SU-DHL-6 (cell line): ENCODE data around the gene MED27.

Experiments used
- CTCF ChIP-seq: fragments of 200-600 bp; sonication (generic); IDR thresholded peaks from one replicate; pipeline ENCODE4 v1.5.1; 2017; ENCODE audit warnings: antibody characterized with exemption, mild to moderate bottlenecking, low read length, moderate library complexity; ENCODE audit not compliant: insufficient read depth, poor library complexity, severe bottlenecking
- EZH2phosphoT487 ChIP-seq: fragments of 200-600 bp; sonication (generic), shearing (Covaris generic); conservative IDR thresholded peaks from 2 replicates; pipeline ENCODE4 v1.6.1; 2018; ENCODE audit warnings: mild to moderate bottlenecking, antibody characterized with exemption, low read length, moderate library complexity, mixed read lengths

DNA sequence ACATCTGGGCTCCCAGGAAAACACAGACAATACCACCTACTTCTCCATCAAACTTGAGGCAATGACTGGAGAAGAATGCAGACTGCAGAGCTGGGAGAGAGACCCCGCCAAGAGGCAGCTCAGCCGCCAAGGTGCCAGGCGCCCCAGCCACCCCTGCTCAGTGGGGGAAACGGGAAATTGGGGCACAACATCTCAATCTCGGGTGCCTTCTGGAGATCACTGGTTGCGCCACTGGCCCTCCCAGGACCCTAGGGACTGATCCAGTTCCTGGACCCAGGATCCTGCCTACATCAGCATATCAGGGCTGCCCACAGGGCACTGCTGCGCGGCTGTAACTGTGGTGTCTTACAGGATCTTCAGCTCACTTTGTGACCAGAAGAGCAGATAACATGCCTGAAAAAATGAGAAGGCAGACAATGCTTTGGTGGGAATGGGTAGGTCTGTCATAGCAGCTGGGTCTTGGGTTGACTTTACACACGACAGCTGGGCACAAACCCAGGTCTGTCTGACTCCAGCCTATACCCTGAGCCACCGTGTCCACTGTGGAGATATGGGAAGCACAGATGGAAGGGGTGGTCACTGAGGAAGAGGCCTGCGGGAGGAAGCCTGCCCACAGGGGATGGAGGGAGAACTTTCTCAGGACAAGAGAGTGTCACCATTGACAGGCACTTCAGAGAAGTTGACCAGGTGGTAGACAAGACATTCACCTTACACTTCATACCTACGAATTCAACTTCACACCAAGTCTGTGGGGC, 204.6 kb downstream of the MED27 start:
- TF ChIP-seq CTCF (no peak), EZH2phosphoT487 (no peak)
